ENCODE results near the gene CBX5. TPM values are rescaled to one million over a fixed set of nuclear protein-coding genes. Genes with fewer than 3 reads are reported as not detected.

Gene CBX5
- total and polyA plus RNA-seq, 9 of the 15 experiments (the other 6 are each of a cell fraction or from before 2014, with no cell fraction given) = 32.6 to 102 (median 59.2) TPM

GRCh38 chr12:54306925-54307741, 27.2 kb upstream of the CBX5 start (continued):
- TF ChIP-seq ZNF695 (CRISPR knock-in tag; IDR thresholded peaks at IDR 0.05) (no peak), MEIS2 (IDR thresholded peaks at IDR 0.05; ENCODE audit: partially characterized antibody) (no peak), CUX1 (CRISPR knock-in tag; IDR thresholded peaks at IDR 0.05) (no peak), MEF2D (tag; conservative IDR thresholded peaks at IDR 0.05; ENCODE audit: low read depth) (no peak), NR1H2 (CRISPR knock-in tag; IDR thresholded peaks at IDR 0.05) (no peak), CTBP1 (IDR thresholded peaks at IDR 0.05; ENCODE audit: borderline replicate concordance) (peak; percentile 99), NUFIP1 (IDR thresholded peaks at IDR 0.05; ENCODE audit: partially characterized antibody) (no peak), ZNF146 (CRISPR knock-in tag; IDR thresholded peaks at IDR 0.05; ENCODE audit: unreplicated experiment) (no peak), ARID1B (IDR thresholded peaks at IDR 0.05) (peak; percentile 71), TFAM (CRISPR knock-in tag; conservative IDR thresholded peaks at IDR 0.05) (no peak), TRIM25 (IDR thresholded peaks at IDR 0.05; ENCODE audit: borderline replicate concordance) (no peak), BRF2 (IDR thresholded peaks at IDR 0.05; ENCODE audit: borderline replicate concordance, insufficient read depth, insufficient read length) (no peak), MTA1 (IDR thresholded peaks at IDR 0.05; ENCODE audit: borderline replicate concordance) (peak; percentile 44; the same call in 1 of the 2 replicates), GTF2A2 (tag; IDR thresholded peaks at IDR 0.05) (no peak), ZFP91 (CRISPR knock-in tag; IDR thresholded peaks at IDR 0.05) (no peak), ZNF583 (CRISPR knock-in tag; IDR thresholded peaks at IDR 0.05) (no peak), PHB2 (IDR thresholded peaks at IDR 0.05; ENCODE audit: low read depth) (no peak), ZNF830 (CRISPR knock-in tag; IDR thresholded peaks at IDR 0.05) (no peak)
